PC-9 (cell line): ENCODE measurements around the gene RPS6KA5.

Experiments used
- EZH2 ChIP-seq: fragments of 200-600 bp; sonication (generic); IDR thresholded peaks from 2 replicates; pipeline ENCODE4 v1.8.0; 2017; ENCODE audit warnings: antibody characterized with exemption, low read depth
- TF ChIP-seq, protein P1 (sequence below): fragments of 200-600 bp; sonication (generic); conservative IDR thresholded peaks from 2 replicates; pipeline ENCODE4 v1.6.1; 2017; ENCODE audit warnings: mixed run types, antibody characterized with exemption, mild to moderate bottlenecking, moderate library complexity

DNA sequence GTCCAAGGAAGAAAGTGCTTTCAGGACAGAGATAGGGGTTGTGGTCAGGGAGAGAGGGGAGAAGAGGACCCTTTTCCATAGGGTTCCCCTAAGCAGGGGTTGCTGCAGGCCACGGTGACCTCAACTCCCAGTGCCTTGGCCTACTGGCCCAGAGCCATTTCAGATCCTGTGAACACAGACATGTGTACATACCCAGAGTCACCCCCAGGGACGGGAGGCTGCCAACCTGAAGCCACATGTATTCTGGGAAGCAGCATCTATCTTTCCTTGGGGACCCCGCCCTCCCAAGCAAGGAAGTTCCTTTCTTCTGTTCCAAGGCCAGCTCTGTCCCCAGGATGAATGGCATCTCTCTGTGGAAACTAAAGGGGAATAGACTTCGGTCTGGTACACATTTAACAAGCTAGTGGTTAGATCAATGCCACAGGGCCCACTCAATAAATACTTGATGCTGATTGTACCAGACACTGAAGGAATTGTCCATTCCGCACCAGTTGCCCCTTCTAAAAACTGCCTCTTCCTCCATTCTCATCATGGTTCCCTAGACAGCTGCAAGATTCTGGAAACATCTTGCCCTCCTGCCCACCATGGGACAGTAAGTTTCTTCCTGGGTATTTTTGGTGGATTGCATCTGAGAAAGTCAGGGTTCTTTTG lies 28.3 kb upstream of the RPS6KA5 start:
- TF ChIP-seq, protein P1, sequence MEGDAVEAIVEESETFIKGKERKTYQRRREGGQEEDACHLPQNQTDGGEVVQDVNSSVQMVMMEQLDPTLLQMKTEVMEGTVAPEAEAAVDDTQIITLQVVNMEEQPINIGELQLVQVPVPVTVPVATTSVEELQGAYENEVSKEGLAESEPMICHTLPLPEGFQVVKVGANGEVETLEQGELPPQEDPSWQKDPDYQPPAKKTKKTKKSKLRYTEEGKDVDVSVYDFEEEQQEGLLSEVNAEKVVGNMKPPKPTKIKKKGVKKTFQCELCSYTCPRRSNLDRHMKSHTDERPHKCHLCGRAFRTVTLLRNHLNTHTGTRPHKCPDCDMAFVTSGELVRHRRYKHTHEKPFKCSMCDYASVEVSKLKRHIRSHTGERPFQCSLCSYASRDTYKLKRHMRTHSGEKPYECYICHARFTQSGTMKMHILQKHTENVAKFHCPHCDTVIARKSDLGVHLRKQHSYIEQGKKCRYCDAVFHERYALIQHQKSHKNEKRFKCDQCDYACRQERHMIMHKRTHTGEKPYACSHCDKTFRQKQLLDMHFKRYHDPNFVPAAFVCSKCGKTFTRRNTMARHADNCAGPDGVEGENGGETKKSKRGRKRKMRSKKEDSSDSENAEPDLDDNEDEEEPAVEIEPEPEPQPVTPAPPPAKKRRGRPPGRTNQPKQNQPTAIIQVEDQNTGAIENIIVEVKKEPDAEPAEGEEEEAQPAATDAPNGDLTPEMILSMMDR, result no peak
- TF ChIP-seq EZH2, result no peak
